CD14-positive monocyte (primary cell): ENCODE measurements around the gene TMEM187. TPM values are rescaled to one million over a fixed set of nuclear protein-coding genes. Genes with fewer than 3 reads are reported as not detected.

Source experiments
- DNase-seq, 3 donors: peaks; one replicate each; pipeline ENCODE4 v3.0.0-alpha.2; 2011 to 2022
- H2AFZ ChIP-seq: 2 replicates; pipeline ENCODE4 v1.6.0; 2012; ENCODE audit warnings: mild to moderate bottlenecking, low read depth, low read length, inconsistent platforms; ENCODE audit not compliant: insufficient read depth, poor library complexity, severe bottlenecking
- H3K27ac ChIP-seq, 2 donors: 1 replicate in 1 of 2; 2 replicates in 1 of 2; pipeline ENCODE4 v1.5.1; 2012 to 2013; ENCODE audit warnings: low read length in 2 of 2, control low read depth in 1 of 2, inconsistent platforms in 1 of 2, low read depth in 1 of 2, mild to moderate bottlenecking in 1 of 2
- H3K27me3 ChIP-seq, 2 donors: one replicate each; pipeline versions ENCODE4 v1.6.0 to v1.6.1; 2011 to 2013; ENCODE audit warnings: low read length in 2 of 2; ENCODE audit not compliant: control insufficient read depth in 2 of 2, insufficient read depth in 2 of 2
- H3K36me3 ChIP-seq, 2 donors: replicated peaks in 1 of 2; 1 replicate in 1 of 2; 2 replicates in 1 of 2; pipeline versions ENCODE4 v1.5.1 to v1.6.1; 2012 to 2013; ENCODE audit warnings: low read length in 2 of 2, control low read depth in 1 of 2, inconsistent platforms in 1 of 2, mild to moderate bottlenecking in 1 of 2; ENCODE audit not compliant: insufficient read depth in 2 of 2, control insufficient read depth in 1 of 2
- H3K4me1 ChIP-seq, 2 donors: 1 replicate in 1 of 2; 2 replicates in 1 of 2; pipeline versions ENCODE4 v1.5.1 to v1.6.1; 2012 to 2013; ENCODE audit warnings: low read length in 2 of 2, control low read depth in 1 of 2, inconsistent platforms in 1 of 2, mild to moderate bottlenecking in 1 of 2, moderate library complexity in 1 of 2; ENCODE audit not compliant: insufficient read depth in 2 of 2, control insufficient read depth in 1 of 2
- H3K4me2 ChIP-seq: replicated peaks from 2 replicates; pipeline ENCODE3; 2012; ENCODE audit warnings: low read length, moderate library complexity, mild to moderate bottlenecking; ENCODE audit not compliant: poor library complexity, severe bottlenecking; ENCODE audit errors: extremely low read depth
- H3K4me3 ChIP-seq, 3 experiments: fragments of 200-600 bp in 1 of 3; sonication (generic) in 1 of 3; replicated peaks in 1 of 3; 1 replicate in 2 of 3; 2 replicates in 1 of 3; pipeline ENCODE4 v1.5.1; 2011 to 2013; ENCODE audit warnings: low read length in 3 of 3, mild to moderate bottlenecking in 3 of 3, control low read depth in 2 of 3, low read depth in 2 of 3, inconsistent platforms in 1 of 3, moderate library complexity in 1 of 3
- H3K79me2 ChIP-seq: 2 replicates; pipeline ENCODE4 v1.6.0; 2012; ENCODE audit warnings: mild to moderate bottlenecking, control low read depth, inconsistent platforms, low read length, moderate library complexity; ENCODE audit not compliant: insufficient read depth
- H3K9ac ChIP-seq: 2 replicates; pipeline ENCODE4 v1.6.0; 2017; ENCODE audit warnings: low read length, mild to moderate bottlenecking; ENCODE audit not compliant: insufficient read depth, poor library complexity, severe bottlenecking
- H3K9me3 ChIP-seq, 2 donors: replicated peaks in 1 of 2; 1 replicate in 1 of 2; 2 replicates in 1 of 2; pipeline versions ENCODE4 v1.5.1 to v1.6.1; 2012 to 2013; ENCODE audit warnings: low read length in 2 of 2, control low read depth in 1 of 2; ENCODE audit not compliant: control insufficient read depth in 1 of 2, insufficient read depth in 1 of 2
- H4K20me1 ChIP-seq: 2 replicates; pipeline ENCODE4 v1.6.0; 2012; ENCODE audit warnings: mild to moderate bottlenecking, low read length, control low read depth, moderate library complexity; ENCODE audit not compliant: insufficient read depth
- H3K27ac Mint-ChIP-seq, 7 donors: one replicate each; pipeline ENCODE4 v1.8.0; 2020; ENCODE audit warnings: mild to moderate bottlenecking in 7 of 7, mixed read lengths in 7 of 7, moderate library complexity in 6 of 7, inconsistent platforms in 2 of 7
- H3K27me3 Mint-ChIP-seq, 3 donors: one replicate each; pipeline ENCODE4 v1.8.0; 2021 to 2022; ENCODE audit warnings: low read depth in 3 of 3, mild to moderate bottlenecking in 3 of 3, mixed read lengths in 3 of 3, moderate library complexity in 3 of 3, inconsistent platforms in 1 of 3
- H3K36me3 Mint-ChIP-seq, 2 donors: one replicate each; pipeline ENCODE4 v1.8.0; 2020; ENCODE audit warnings: mixed read lengths in 2 of 2, inconsistent platforms in 1 of 2, mild to moderate bottlenecking in 1 of 2
- H3K4me1 Mint-ChIP-seq: one replicate; pipeline ENCODE4 v1.8.0; 2020; ENCODE audit warnings: mild to moderate bottlenecking, mixed read lengths
- H3K4me3 Mint-ChIP-seq, 2 donors: one replicate each; pipeline ENCODE4 v1.8.0; 2020; ENCODE audit warnings: mild to moderate bottlenecking in 2 of 2, mixed read lengths in 2 of 2, moderate library complexity in 1 of 2
- H3K9me3 Mint-ChIP-seq, 7 donors: one replicate each; pipeline ENCODE4 v1.8.0; 2020 to 2022; ENCODE audit warnings: mixed read lengths in 7 of 7, mild to moderate bottlenecking in 6 of 7, moderate library complexity in 6 of 7, inconsistent platforms in 2 of 7
- WGBS: methylation state at CpG from one replicate; pipeline ENCODE4 v1.1.5; 2013; ENCODE audit warnings: missing lambda C conversion rate; ENCODE audit not compliant: insufficient coverage; 5-methylcytosine and 5-hydroxymethylcytosine counted together
- intact Hi-C, 2 donors: fragments of 100-400 bp; cut with micrococcal nuclease; formaldehyde crosslinking; loops; one replicate each; pipeline versions ENCODE4 v1.15.0 to v1.15.1; 2023
- polyA plus RNA-seq, 3 donors: library from polyadenylated mRNA; depleted of rRNA in 1 of 3; unstranded in 2 of 3; stranded (reverse) in 1 of 3; fragments of 300-500 nt in 2 of 3; fragments of >200 nt in 1 of 3; fragmentation: Illumina TruSeq in 2 of 3; gene quantifications; 1 replicate in 2 of 3; 2 replicates in 1 of 3; pipeline ENCODE4 v1.2.3, GENCODE V29; 2012 to 2021
- TF ChIP-seq, protein P1 (sequence below): fragments of 200-600 bp; IDR thresholded peaks from one replicate; pipeline ENCODE4 v1.8.0; 2022; ENCODE audit warnings: antibody characterized with exemption, mild to moderate bottlenecking

Gene TMEM187
- polyA plus RNA-seq, 3 donors, result 2.8 to 10.3 (median 4.9) TPM

- TF ChIP-seq, protein P1, sequence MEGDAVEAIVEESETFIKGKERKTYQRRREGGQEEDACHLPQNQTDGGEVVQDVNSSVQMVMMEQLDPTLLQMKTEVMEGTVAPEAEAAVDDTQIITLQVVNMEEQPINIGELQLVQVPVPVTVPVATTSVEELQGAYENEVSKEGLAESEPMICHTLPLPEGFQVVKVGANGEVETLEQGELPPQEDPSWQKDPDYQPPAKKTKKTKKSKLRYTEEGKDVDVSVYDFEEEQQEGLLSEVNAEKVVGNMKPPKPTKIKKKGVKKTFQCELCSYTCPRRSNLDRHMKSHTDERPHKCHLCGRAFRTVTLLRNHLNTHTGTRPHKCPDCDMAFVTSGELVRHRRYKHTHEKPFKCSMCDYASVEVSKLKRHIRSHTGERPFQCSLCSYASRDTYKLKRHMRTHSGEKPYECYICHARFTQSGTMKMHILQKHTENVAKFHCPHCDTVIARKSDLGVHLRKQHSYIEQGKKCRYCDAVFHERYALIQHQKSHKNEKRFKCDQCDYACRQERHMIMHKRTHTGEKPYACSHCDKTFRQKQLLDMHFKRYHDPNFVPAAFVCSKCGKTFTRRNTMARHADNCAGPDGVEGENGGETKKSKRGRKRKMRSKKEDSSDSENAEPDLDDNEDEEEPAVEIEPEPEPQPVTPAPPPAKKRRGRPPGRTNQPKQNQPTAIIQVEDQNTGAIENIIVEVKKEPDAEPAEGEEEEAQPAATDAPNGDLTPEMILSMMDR, result no peak
- intact Hi-C loops, result no loop called here
- no CpG with 5 or more reads among the region's 1 CpG for WGBS
- no peak overlapping the region for H3K27ac ChIP-seq
- H3K79me2 ChIP-seq, result peaks cover 4% of the 10 kb centered on the region
- peaks cover 7% of the 10 kb centered on the region for H3K4me1 Mint-ChIP-seq
- H3K36me3 ChIP-seq, result peaks cover 37 to 66% of the 10 kb centered on the region in 2 donors
- no peak overlapping the region for H3K4me3 ChIP-seq
- no peak overlapping the region for H3K4me2 ChIP-seq
- peak overlapping the region in 1 of 7 donors; percentile 46 for H3K27ac Mint-ChIP-seq
- no peaks in the 10 kb centered on the region for H3K4me1 ChIP-seq
- no peak overlapping the region for H3K9ac ChIP-seq
- peaks cover 0 to 61% (median 0%) of the 10 kb centered on the region in 3 donors for H3K27me3 Mint-ChIP-seq
- H3K9me3 ChIP-seq, result peaks cover 0 to 6% of the 10 kb centered on the region in 2 donors
- H3K9me3 Mint-ChIP-seq, result peaks cover 0 to 6% (median 0%) of the 10 kb centered on the region in 7 donors
- H4K20me1 ChIP-seq, result peaks cover 42% of the 10 kb centered on the region
- no peak for DNase-seq
- peaks cover 0 to 2% of the 10 kb centered on the region in 2 donors for H3K27me3 ChIP-seq
- H2AFZ ChIP-seq, result no peak overlapping the region
- H3K36me3 Mint-ChIP-seq, result peaks cover 47 to 60% of the 10 kb centered on the region in 2 donors
- no peak overlapping the region for H3K4me3 Mint-ChIP-seq
These were observed 55.4 kb downstream of the TMEM187 start for GRCh38 chrX:154027986-154028385.

GRCh38 chrX:154028502-154029184, 56.1 kb downstream of the TMEM187 start:
- Mint-ChIP-seq H3K4me1 (peaks cover under 1% of the 10 kb centered on the region), H3K27me3 (peaks cover 0 to 60% (median 0%) of the 10 kb centered on the region in 3 donors), H3K36me3 (peaks cover 49 to 66% of the 10 kb centered on the region in 2 donors), H3K27ac (peak overlapping the region in 1 of 7 donors; percentile 78), H3K9me3 (peaks cover 0 to 8% (median 0%) of the 10 kb centered on the region in 7 donors), H3K4me3 (no peak overlapping the region)
- 96% methylated on average over 4 of the region's 13 CpGs for WGBS
- peaks cover 8% of the 10 kb centered on the region for H3K79me2 ChIP-seq
- DNase-seq, result no peak
- no peaks in the 10 kb centered on the region for H3K4me1 ChIP-seq
- no peaks in the 10 kb centered on the region for H3K27me3 ChIP-seq
- no peak overlapping the region for H3K9ac ChIP-seq
- H2AFZ ChIP-seq, result no peak overlapping the region
- TF ChIP-seq, protein P1, result no peak
- H3K4me3 ChIP-seq, result no peak overlapping the region
- H4K20me1 ChIP-seq, result peaks cover 49% of the 10 kb centered on the region
- peaks cover 37 to 73% of the 10 kb centered on the region in 2 donors for H3K36me3 ChIP-seq
- H3K9me3 ChIP-seq, result peaks cover 0 to 6% of the 10 kb centered on the region in 2 donors
- H3K27ac ChIP-seq, result no peak overlapping the region
- intact Hi-C loops, result no loop called here
- H3K4me2 ChIP-seq, result no peak overlapping the region
